ENCODE results near the gene SLC35F4. TPM values are rescaled to one million over a fixed set of nuclear protein-coding genes. Genes with fewer than 3 reads are reported as not detected.
A peak's percentile ranks its signal among the peaks of the same experiment; 100 is the strongest.
"Not testable (repeated sequence)": the region's sequence is repeated elsewhere in the genome, so short reads cannot be mapped to it uniquely, and the experiment has no call there.

Gene SLC35F4
- total RNA-seq, 1 experiment from 2014 or later, result not detected

GRCh38 chr14:57709086-57709485 lies 156.8 kb downstream of the SLC35F4 start:
- H3K4me1 ChIP-seq (ENCODE audit: insufficient read depth, low read length); ATAC-seq; H3K9ac ChIP-seq (ENCODE audit: low read length); H4K20me1 ChIP-seq (ENCODE audit: low read length); H3F3A ChIP-seq (ENCODE audit: low read length, unreplicated experiment); H3K27ac ChIP-seq (ENCODE audit: low read length); CTCF ChIA-PET; POLR2A ChIA-PET (ENCODE audit: unreplicated experiment); DNase-seq; H3K9me2 ChIP-seq (replicated peaks; ENCODE audit: low read length); H3K27me3 ChIP-seq (ENCODE audit: low read length); H2AFZ ChIP-seq (ENCODE audit: low read length); H3K79me2 ChIP-seq (ENCODE audit: low read length); H3K4me2 ChIP-seq (ENCODE audit: low read length); H3K4me3 ChIP-seq (ENCODE audit: low read length); BruUV-seq (replicated peaks); intact Hi-C loops (cut with micrococcal nuclease); H3K36me3 ChIP-seq (ENCODE audit: low read depth, low read length): not testable (repeated sequence)
- H3K9me3 ChIP-seq (ENCODE audit: low read length), result peaks cover 10% of the 10 kb centered on the region; the same call in 1 of the 2 replicates
- 0 out of 2 replicates have a peak, but pooled peaks have one; percentile 20 for TF ChIP-seq CTCF (conservative IDR thresholded peaks at IDR 0.05; ENCODE audit: low read depth, low read length)

- Histone ChIP-seq H2AFZ (ENCODE audit: low read length) (no peak overlapping the region), H3K36me3 (ENCODE audit: low read depth, low read length) (no peaks in the 10 kb centered on the region), H4K20me1 (ENCODE audit: low read length) (no peaks in the 10 kb centered on the region), H3K79me2 (ENCODE audit: low read length) (no peaks in the 10 kb centered on the region), H3K27ac (ENCODE audit: low read length) (no peak overlapping the region), H3F3A (ENCODE audit: low read length, unreplicated experiment) (no peaks in the 10 kb centered on the region), H3K4me3 (ENCODE audit: low read length) (no peak overlapping the region), H3K9ac (ENCODE audit: low read length) (no peak overlapping the region), H3K4me2 (ENCODE audit: low read length) (no peak overlapping the region), H3K9me3 (ENCODE audit: low read length) (peaks cover 10% of the 10 kb centered on the region; the same call in 1 of the 2 replicates), H3K9me2 (replicated peaks; ENCODE audit: low read length) (no peaks in the 10 kb centered on the region), H3K27me3 (ENCODE audit: low read length) (peaks cover 7% of the 10 kb centered on the region; the same call in 1 of the 2 replicates), H3K4me1 (ENCODE audit: insufficient read depth, low read length) (no peaks in the 10 kb centered on the region)
- TF ChIP-seq EZH2 (IDR thresholded peaks at IDR 0.05; ENCODE audit: low read length, unreplicated experiment) (no peak), CTCF (conservative IDR thresholded peaks at IDR 0.05; ENCODE audit: low read depth, low read length) (no peak), EZH2phosphoT487 (IDR thresholded peaks at IDR 0.05; ENCODE audit: borderline replicate concordance, low read length) (no peak)
- no TSS peak for BruUV-seq (replicated peaks)
- ATAC-seq, result no peak
- POLR2A ChIA-PET (ENCODE audit: unreplicated experiment), result no interaction called here
- CTCF ChIA-PET, result no interaction called here
- intact Hi-C loops (cut with micrococcal nuclease), result no loop called here
- no peak for DNase-seq
Observed at GRCh38 chr14:57707219-57707618, 158.7 kb downstream of the SLC35F4 start.

GRCh38 chr14:57704763-57705162 lies 161.1 kb downstream of the SLC35F4 start:
- Histone ChIP-seq H3F3A (ENCODE audit: low read length, unreplicated experiment) (no peaks in the 10 kb centered on the region), H3K27ac (ENCODE audit: low read length) (no peak overlapping the region), H2AFZ (ENCODE audit: low read length) (no peak overlapping the region), H3K36me3 (ENCODE audit: low read depth, low read length) (no peaks in the 10 kb centered on the region), H3K79me2 (ENCODE audit: low read length) (no peaks in the 10 kb centered on the region), H3K4me1 (ENCODE audit: insufficient read depth, low read length) (no peaks in the 10 kb centered on the region), H4K20me1 (ENCODE audit: low read length) (no peaks in the 10 kb centered on the region), H3K9ac (ENCODE audit: low read length) (no peak overlapping the region), H3K4me3 (ENCODE audit: low read length) (no peak overlapping the region), H3K27me3 (ENCODE audit: low read length) (peaks cover 7% of the 10 kb centered on the region; the same call in 1 of the 2 replicates), H3K4me2 (ENCODE audit: low read length) (no peak overlapping the region), H3K9me3 (ENCODE audit: low read length) (peaks cover 1% of the 10 kb centered on the region; the same call in 1 of the 2 replicates), H3K9me2 (replicated peaks; ENCODE audit: low read length) (no peaks in the 10 kb centered on the region)
- ChIA-PET POLR2A (ENCODE audit: unreplicated experiment) (no interaction called here), CTCF (interaction anchor here (1.1 kb wide), 1 partner anchor 128 kb away, joined by 4 read pairs; no protein-coding TSS in a partner anchor)
- TF ChIP-seq EZH2 (IDR thresholded peaks at IDR 0.05; ENCODE audit: low read length, unreplicated experiment) (no peak), CTCF (conservative IDR thresholded peaks at IDR 0.05; ENCODE audit: low read depth, low read length) (no peak), EZH2phosphoT487 (IDR thresholded peaks at IDR 0.05; ENCODE audit: borderline replicate concordance, low read length) (no peak)
- no TSS peak for BruUV-seq (replicated peaks)
- DNase-seq (no peak), ATAC-seq (no peak)
- intact Hi-C loops (cut with micrococcal nuclease), result no loop called here
